ENCODE measurements around the gene FBXO38.

DNA sequence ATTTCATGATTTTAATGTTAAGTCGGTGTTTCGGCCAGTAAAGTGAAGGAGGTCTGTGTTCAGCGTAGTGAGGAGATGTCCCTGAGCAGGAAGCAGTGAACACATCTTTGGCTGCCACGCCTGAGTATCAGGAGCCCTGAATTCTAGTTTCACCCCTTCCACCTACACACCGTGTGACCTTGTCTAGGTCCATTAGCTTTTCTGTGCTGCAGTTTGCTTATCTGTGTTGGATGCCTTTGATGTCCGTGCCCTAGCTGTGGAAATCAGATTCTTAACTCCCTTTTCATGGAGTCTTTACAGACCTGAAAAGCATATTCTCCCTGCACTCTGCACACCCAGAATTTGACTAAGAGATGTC, 601 bp downstream of the FBXO38 start:
- TF ChIP-seq, protein P1, sequence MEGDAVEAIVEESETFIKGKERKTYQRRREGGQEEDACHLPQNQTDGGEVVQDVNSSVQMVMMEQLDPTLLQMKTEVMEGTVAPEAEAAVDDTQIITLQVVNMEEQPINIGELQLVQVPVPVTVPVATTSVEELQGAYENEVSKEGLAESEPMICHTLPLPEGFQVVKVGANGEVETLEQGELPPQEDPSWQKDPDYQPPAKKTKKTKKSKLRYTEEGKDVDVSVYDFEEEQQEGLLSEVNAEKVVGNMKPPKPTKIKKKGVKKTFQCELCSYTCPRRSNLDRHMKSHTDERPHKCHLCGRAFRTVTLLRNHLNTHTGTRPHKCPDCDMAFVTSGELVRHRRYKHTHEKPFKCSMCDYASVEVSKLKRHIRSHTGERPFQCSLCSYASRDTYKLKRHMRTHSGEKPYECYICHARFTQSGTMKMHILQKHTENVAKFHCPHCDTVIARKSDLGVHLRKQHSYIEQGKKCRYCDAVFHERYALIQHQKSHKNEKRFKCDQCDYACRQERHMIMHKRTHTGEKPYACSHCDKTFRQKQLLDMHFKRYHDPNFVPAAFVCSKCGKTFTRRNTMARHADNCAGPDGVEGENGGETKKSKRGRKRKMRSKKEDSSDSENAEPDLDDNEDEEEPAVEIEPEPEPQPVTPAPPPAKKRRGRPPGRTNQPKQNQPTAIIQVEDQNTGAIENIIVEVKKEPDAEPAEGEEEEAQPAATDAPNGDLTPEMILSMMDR (IDR thresholded peaks at IDR 0.05; ENCODE audit: insufficient read depth, low read depth, low read length): no peak
- no peak for TF ChIP-seq EZH2 (IDR thresholded peaks at IDR 0.05; ENCODE audit: insufficient read depth, low read length)
